ENCODE measurements around the gene PET117. TPM values are rescaled to one million over a fixed set of nuclear protein-coding genes. Genes with fewer than 3 reads are reported as not detected.

The PET117 gene
- total and polyA plus RNA-seq, 2 donors (not counting 3 experiments of a cell fraction or from before 2014, with no cell fraction given) = 4.6 to 11.4 TPM

- Histone ChIP-seq H3K4me1 (ENCODE audit: control insufficient read depth, extremely low read depth, insufficient read depth, low read length) (no peaks in the 10 kb centered on the region), H4K20me1 (replicated peaks; ENCODE audit: control insufficient read depth, extremely low read depth, insufficient read depth, low read length) (no peaks in the 10 kb centered on the region), H3K9ac (replicated peaks; ENCODE audit: extremely low read depth, insufficient read depth, low read length) (no peak overlapping the region), H3K9me1 (replicated peaks; ENCODE audit: control insufficient read depth, extremely low read depth, insufficient read depth, low read length) (no peaks in the 10 kb centered on the region), H3K27ac (ENCODE audit: insufficient read depth, low read depth, low read length) (no peak overlapping the region), H3K79me2 (ENCODE audit: control insufficient read depth, insufficient read depth, low read length) (no peaks in the 10 kb centered on the region), H3K4me2 (ENCODE audit: insufficient read depth, low read length) (no peak overlapping the region), H3K36me3 (ENCODE audit: control insufficient read depth in 2 of 2, extremely low read depth in 1 of 2, insufficient read depth in 2 of 2, low read length in 2 of 2) (no peaks in the 10 kb centered on the region), H2AFZ (ENCODE audit: low read depth, low read length) (no peak overlapping the region), H3K9me3 (replicated peaks; ENCODE audit: control insufficient read depth, insufficient read depth, low read length) (no peaks in the 10 kb centered on the region), H3K4me3 (replicated peaks in 1 of 3; ENCODE audit: insufficient read depth in 1 of 3, low read depth in 1 of 3, low read length in 3 of 3) (no peak overlapping the region), H3K27me3 (ENCODE audit: control insufficient read depth in 2 of 2, insufficient read depth in 2 of 2, low read length in 2 of 2) (no peaks in the 10 kb centered on the region)
- dilution Hi-C loops (cut with MboI; ENCODE audit: extremely low pct_ligation_motif_present, low sequenced_read_pairs) = no loop called here
- DNase-seq (ENCODE audit: low read depth, low spot score) (no peak), FAIRE-seq (no peak)
- TF ChIP-seq, protein P1, sequence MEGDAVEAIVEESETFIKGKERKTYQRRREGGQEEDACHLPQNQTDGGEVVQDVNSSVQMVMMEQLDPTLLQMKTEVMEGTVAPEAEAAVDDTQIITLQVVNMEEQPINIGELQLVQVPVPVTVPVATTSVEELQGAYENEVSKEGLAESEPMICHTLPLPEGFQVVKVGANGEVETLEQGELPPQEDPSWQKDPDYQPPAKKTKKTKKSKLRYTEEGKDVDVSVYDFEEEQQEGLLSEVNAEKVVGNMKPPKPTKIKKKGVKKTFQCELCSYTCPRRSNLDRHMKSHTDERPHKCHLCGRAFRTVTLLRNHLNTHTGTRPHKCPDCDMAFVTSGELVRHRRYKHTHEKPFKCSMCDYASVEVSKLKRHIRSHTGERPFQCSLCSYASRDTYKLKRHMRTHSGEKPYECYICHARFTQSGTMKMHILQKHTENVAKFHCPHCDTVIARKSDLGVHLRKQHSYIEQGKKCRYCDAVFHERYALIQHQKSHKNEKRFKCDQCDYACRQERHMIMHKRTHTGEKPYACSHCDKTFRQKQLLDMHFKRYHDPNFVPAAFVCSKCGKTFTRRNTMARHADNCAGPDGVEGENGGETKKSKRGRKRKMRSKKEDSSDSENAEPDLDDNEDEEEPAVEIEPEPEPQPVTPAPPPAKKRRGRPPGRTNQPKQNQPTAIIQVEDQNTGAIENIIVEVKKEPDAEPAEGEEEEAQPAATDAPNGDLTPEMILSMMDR (IDR thresholded peaks at IDR 0.05; ENCODE audit: extremely low read depth in 1 of 2, insufficient read depth in 1 of 2, low read depth in 1 of 2, low read length in 2 of 2) = no peak
- TF ChIP-seq, protein P2, sequence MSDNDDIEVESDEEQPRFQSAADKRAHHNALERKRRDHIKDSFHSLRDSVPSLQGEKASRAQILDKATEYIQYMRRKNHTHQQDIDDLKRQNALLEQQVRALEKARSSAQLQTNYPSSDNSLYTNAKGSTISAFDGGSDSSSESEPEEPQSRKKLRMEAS (IDR thresholded peaks at IDR 0.05; ENCODE audit: insufficient read depth, insufficient read length) = no peak
- TF ChIP-seq MYC (IDR thresholded peaks at IDR 0.05; ENCODE audit: low read depth, low read length) = no peak
- TF ChIP-seq EZH2 (IDR thresholded peaks at IDR 0.05; ENCODE audit: borderline replicate concordance, low read depth, low read length, severe bottlenecking) = no peak
- no peak for TF ChIP-seq GATA2 (IDR thresholded peaks at IDR 0.05; ENCODE audit: insufficient read depth, insufficient read length, low read depth, low read length)
- no peak for TF ChIP-seq POLR2A (IDR thresholded peaks at IDR 0.05; ENCODE audit: low read depth, low read length)
- no peak for TF ChIP-seq POLR2AphosphoS5 (IDR thresholded peaks at IDR 0.05; ENCODE audit: insufficient read depth, low read depth, low read length)
- TF ChIP-seq FOS (IDR thresholded peaks at IDR 0.05; ENCODE audit: borderline replicate concordance, insufficient read depth, low read length) = no peak
- TF ChIP-seq JUN (IDR thresholded peaks at IDR 0.05; ENCODE audit: borderline replicate concordance, insufficient read depth, insufficient read length, low read depth) = no peak
- intact Hi-C loops (cut with micrococcal nuclease) = no loop called here
- BruUV-seq (replicated peaks) = no TSS peak
- CTCF ChIA-PET = no interaction called here
- POLR2A ChIA-PET = no interaction called here
Observed at GRCh38 chr20:18093388-18093787, 44.3 kb upstream of the PET117 start.

Data from endothelial cell of umbilical vein (primary cell).